Cortex of kidney (tissue), 1 donor: ENCODE data around the gene TBXAS1.

Experiments
- DNase-seq: peaks from one replicate; lab custom pipeline; 2025; lab: John Stamatoyannopoulos, UW

TBXAS1 gene

GRCh38 chr7:139854803-139855497, 25.9 kb downstream of the TBXAS1 start:
- no peak for DNase-seq

DNA sequence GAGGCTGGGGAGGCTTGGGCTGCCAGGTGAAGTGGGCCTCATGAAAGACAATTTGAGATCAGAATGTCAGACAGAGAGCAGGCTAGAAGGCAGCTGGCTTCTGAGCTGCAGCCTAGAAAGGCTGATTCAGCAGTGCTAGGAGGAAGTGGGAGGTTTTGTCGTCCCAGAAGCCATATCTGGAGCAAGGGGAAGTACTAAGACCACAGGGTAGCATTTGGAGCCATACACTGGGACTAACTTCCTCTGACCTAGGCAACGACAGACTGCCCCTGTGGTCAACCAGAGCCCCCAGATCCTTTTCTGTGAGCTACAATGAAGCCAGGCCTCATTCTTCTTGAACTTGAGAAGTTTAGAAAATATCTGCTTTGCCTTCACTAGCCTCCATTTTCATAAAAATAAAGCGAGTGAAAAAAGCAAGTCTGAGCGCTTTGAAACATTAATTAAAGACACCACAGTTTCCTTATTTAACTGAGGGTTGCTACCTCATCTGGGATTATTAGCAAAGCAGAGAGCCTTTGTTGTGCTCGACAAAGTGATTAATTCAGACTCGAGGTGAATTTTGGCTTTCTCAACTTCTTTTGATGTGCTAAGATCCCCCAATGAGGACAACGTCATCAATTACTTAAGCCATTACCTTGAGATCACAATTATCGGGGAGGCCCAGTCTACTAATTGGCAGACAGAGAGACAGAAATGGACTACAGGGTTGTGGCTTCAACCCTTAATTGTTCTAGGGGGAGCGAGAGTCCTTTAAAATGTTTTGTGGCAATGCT, 26.6 kb downstream of the TBXAS1 start:
- no peak for DNase-seq

DNA sequence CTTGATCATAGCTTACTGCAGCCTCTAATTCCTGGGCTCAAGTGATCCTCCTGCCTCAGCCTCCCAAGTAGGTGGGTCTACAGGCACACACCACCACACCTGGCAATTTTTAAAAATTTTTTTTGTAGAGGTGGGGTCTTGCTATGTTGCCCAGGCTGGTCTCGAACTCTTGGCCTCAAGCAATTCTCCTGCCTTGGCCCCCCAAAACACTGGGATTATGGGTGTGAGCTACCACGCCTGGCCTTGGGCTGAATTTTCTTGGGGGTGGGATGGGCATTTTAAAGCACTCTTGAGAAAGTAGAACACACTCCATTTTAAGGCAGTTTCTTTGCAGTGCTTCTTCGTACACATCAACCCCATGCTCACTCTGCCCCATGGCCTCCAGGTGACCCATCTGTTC, 28.7 kb downstream of the TBXAS1 start:
- DNase-seq = no peak

DNA sequence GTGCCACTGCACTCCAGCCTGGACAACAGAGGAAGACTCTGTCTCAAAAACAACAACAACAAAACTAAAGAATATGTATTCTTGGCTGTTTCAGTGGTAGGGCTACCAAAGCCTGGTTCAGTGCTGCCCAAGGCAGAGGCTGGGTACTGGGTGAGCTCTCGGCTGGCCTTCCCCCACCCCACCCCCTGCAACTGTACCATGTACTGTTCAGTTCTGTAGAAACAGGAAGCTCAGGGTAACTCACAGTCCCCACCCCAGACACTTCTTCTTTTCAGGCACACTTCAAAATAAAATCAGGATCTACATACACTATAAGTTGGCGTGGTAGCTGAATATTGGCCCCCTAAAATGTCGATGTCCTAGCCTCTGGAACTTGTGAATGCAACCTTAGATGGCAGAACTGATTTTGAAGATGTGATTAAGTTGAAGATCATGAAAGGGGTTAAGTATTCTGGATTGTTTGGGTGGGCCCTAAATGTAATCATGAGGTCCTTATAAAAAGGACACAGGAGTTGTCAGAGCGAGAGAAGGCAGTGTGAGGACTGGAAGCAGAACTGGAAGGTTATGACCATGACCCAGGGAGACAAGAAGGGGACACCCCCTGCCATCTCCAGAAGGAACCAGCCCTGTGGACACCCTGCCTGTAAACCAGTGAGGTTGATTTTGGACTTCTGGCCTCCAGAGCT, 31.2 kb downstream of the TBXAS1 start:
- DNase-seq = no peak

DNA sequence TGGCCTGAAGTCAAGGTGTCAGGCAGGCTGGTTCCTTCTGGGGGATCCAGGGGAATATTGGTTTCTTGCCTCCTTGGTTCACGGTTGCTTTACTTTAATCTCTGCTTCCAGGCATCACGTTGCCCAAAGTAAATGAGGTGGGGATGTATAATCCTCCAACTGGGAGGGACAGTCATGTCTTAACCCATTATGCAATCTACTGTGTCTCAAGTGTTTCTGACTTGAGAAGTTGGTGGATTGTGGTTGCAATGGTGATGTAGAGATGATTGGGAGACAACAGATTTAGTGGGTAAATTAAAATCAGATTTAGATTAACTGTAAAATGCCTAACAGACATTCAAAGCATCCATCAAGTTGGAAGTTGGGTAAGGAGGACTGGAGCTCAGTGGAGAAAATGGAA, 32.7 kb downstream of the TBXAS1 start:
- no peak for DNase-seq

DNA sequence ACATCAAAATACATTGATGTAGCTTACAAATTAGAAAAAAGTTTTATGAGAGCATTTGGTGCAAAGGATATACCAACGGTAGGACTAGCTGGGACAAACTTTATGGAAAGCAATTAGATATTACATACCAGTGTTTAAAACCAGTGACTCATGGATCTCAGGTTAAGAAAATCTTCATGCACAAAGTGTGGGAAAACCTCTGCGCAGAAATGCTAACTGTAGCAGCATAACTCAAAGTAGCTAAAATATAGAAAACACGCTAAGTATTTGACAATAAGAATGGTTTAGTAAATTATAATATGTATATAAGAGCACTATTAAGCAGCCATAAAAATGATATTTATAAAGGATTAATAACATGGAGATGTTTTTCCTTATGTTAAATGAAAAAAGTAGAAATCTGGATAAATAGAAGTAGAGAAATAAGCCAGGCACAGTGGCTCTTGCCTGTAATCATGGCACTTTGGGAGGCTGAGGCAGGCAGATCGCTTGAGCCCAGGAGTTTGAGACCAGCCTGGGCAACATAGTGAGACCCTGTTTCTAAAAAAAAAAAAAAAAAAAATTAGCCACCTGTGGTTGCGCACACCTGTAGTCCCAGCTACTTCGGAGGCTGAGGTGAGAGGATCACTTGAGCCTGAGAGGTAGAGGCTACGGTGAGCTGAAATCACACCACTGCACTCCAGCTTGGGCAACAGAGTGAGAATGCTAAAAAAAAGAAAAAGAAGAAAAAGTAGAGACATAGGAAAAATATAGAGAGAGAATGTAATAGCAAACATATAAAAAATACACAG, 37.2 kb downstream of the TBXAS1 start:
- DNase-seq = no peak

GRCh38 chr7:139867847-139868246, 38.8 kb downstream of the TBXAS1 start:
- no peak for DNase-seq

DNA sequence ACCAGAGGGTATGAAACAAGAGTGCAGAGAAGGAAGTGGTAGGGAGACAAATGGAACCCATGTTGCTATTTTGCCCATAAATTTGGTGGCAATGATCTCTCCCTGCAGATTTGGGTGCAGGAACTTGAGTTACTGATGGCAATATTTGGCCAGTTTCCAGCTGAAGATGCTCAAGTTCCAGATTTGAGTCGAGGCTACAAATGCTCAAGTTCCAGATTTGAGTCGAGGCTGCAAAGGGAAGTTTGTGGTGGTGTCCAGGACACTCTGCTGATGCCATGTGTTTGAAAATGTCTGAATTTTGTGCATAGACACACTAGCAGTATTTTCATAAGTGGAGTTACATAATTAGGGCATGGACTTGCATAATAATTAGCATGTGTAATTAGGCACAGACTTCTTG, 40.8 kb downstream of the TBXAS1 start:
- DNase-seq = no peak

- no peak for DNase-seq
These were observed 41.3 kb downstream of the TBXAS1 start for GRCh38 chr7:139870380-139870779.

DNA sequence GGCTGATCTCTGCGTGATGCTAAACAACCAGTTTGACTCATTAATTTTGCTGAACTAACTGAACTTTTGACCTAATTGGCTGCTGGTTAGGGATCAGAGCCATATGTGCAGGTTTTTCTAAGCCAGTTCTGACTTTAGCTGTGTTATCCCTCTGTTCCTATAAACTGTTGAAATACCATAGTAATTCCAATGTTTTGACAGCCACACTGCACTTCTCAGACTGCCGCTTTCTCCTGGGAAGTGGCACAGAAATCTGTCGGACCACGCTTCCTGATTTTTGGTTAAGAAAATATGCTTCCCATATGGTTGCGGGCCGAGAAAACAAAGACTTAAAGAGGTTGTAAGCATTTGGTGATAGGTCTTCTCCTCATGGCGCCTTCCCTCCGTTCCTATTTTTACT, 42.3 kb downstream of the TBXAS1 start:
- no peak for DNase-seq

- no peak for DNase-seq
These were observed 42.8 kb downstream of the TBXAS1 start for GRCh38 chr7:139871820-139872219.

DNA sequence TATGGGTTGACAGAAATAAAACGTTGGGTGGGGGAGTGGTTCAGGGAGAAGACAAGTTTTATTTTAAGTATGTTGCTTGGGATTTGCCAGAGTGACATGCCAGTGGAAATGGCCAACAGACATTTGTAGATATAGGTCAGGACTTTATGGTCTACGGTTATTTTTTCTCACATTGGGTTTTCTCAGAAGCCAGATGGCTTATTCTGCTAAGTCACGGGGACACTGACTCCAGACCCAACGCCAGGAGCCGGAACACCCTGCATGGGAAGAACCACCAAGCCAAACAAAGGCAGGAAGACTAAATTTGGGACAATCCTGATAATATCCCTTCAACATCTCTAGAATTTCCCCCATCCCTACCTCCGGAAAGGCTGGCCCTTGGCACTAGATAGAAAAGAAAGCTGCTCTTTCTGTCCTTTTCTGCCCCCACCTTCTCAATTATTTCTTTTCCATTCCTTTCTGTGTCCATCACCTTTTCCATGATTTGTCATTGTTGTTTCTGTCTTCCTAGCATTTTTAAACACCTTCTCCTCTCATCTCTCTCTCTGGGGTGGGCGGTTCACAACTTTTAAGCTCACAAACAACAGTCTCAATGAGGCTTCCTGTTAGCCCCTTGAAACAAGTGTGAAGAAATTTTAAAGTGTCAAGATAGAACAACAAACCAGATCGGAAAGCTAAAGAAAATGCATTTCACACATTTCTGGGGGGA, 44.7 kb downstream of the TBXAS1 start:
- no peak for DNase-seq

GRCh38 chr7:139874302-139874629, 45.2 kb downstream of the TBXAS1 start:
- DNase-seq = no peak

DNA sequence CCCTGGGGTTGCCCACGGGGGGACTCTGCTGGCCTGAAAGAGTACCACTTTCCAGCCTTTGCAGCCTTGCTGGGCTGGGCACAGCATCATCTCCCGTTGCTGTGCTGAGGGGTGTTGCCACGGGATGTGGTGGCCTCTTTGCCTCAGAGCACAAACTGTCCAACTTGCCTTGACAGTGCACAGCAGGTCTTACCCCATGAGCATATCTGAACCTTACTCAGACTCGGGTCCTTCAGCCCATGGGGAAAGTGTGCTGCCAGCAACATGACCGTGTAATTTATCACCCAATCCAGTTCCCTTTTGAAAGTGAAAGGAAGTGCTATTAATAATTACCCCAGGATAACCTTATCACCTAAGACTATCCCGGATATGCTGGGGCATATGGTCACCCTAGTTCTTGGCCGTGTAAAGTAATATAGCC, 46.8 kb downstream of the TBXAS1 start:
- DNase-seq = no peak

GRCh38 chr7:139876622-139877283, 47.7 kb downstream of the TBXAS1 start:
- DNase-seq = no peak

DNA sequence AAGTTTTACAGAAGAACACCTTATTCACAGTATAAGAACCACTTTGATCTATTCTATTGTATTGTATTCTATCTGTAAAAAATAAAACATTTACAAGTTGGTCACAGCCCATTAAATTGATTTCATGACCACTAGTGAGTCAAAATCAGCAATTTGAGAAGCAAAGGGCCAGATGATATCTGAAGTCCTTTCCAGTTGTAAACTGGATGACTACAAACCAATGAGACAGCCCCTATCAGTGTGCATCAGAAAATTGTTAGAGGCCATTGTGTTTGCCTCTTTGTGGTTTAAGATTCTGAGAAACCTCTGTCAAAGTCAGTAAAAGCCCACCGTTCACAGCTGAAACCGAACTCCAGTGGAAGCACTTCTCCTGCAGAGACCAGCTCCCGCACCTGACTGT, 54.8 kb downstream of the TBXAS1 start:
- DNase-seq = no peak

DNA sequence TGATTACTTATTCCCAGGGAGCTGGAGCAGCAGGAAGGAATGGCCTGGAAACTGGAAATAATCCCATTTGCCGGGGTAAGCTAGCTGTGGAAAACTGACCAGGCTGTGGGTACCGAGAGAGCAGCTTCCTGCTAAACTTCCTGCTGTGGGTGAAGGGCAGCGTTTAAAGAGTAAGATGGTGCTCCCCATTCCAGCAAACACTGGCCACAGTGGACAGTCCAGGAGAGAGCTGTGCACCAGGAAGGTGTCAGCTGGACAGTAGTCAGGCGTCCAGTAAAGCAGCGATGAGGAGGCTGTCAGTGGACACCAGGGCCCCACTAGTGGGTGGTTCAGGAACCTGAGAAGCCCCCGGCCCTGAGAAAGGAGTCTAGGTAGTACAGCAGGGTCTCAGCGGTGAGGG, 55.4 kb downstream of the TBXAS1 start:
- no peak for DNase-seq

- no peak for DNase-seq
These were observed 56.4 kb downstream of the TBXAS1 start for GRCh38 chr7:139885511-139885910.

DNA sequence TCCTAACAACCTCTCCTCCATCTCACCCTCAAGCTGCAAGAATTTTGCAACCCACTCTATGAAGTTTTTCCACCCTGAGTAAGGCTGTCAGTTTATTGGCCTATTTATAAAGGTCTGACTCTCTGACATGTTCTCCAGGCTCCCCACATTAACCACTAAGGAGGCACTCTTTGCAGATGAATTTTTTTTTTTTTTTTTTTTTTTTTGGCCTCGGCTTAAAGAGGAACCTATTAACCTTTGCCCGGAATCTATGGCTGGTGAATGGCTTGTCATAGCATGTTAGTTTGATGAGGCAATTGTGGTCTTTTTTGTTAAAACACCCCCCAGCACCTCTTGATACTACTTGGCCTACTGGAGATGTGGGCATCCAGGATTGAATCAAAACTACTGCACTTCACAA, 57.1 kb downstream of the TBXAS1 start:
- no peak for DNase-seq

GRCh38 chr7:139886899-139887298, 57.8 kb downstream of the TBXAS1 start:
- DNase-seq = no peak

DNA sequence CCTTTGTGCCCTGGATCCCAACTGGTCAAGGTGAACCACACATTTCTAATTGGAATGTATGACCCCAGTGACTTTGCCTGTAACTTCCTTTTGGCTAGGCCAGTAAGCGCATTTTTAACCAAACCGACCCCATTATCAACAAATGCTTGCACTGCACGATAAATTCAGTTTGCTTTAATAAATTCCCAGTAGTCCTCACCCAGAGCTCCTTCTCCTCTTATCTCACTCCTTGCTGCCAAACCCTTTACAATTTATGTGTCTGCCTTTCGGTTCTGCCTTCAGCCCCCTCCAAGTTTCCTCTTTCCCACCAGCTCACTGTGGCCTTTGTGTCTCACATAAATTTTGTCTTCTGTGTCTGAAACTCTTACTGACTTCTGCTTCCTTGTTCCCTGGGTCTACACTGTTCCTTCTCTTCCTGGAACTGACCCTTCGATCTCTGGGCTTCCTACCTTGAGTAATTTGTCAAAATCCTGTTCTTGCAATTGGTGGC, 59.0 kb downstream of the TBXAS1 start:
- no peak for DNase-seq
